GM20431 (cell line): ENCODE measurements around the gene PPFIBP2.

Source experiments
- in situ Hi-C: fragments of 300-500 bp; cut with MseI, MboI; formaldehyde crosslinking; loops from one replicate; pipeline ENCODE4 v1.15.0; 2020; ENCODE audit warnings: low sequenced_read_pairs; ENCODE audit not compliant: unreplicated experiment

The PPFIBP2 gene

DNA sequence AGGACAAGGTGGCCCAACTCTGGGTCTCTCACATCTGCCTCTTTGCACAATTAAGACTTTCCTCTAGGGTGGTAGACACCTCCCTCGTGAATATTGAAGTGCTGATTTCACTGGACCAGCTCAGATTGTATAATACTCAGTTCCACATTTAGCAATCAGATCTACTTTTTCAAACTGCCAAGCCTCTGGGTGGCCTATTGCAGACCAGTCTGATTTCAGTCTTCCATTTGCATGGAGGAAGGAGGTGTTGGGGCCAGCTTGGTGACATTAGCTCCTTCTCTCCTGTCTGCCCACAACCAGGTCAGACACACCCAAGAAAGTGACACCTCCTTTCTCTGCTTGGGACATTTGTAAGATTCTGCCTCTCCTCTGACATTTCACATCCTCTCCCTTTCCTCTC is 78.2 kb downstream of the PPFIBP2 start:
- in situ Hi-C loops, result no loop called here

DNA sequence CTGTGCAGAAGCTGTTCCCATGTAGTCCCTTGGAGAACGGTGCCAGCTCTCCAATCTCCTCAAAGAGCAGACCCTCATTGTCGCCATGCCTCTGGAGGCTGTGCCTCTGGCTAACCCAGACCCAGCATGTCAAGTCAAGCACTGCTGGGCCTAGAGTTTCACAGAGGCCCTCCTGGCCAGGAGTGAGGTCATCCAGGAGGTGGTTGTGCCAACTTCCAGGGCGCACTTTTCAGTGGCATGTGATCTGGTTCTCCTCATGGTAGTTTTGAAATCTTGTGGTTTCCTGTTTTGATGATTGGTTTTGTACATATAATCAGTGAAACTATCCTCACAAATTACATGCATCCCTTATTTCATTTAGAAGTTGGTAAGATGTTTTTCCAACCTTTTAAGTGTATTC is 78.9 kb downstream of the PPFIBP2 start:
- in situ Hi-C loops, result no loop called here

DNA sequence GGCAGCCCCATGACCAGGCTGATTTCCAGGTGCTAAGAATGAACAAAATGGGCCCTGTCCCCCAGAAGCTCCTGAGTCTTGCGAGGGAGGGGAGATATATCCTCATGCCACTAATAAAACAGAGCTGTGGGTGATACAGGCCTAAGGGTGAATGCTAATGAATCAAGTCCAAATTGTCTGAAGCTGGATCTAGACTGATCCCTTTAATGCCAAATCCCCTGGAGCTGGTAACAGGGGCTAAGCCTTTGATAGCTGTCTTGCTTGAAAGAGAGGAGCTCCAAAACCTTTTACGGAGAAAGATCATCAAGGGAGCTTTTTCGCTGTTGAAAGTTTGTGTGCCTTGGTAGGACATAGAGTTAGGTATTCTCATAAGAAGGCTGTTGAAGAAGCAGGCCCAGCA is 79.7 kb downstream of the PPFIBP2 start:
- in situ Hi-C loops, result no loop called here

DNA sequence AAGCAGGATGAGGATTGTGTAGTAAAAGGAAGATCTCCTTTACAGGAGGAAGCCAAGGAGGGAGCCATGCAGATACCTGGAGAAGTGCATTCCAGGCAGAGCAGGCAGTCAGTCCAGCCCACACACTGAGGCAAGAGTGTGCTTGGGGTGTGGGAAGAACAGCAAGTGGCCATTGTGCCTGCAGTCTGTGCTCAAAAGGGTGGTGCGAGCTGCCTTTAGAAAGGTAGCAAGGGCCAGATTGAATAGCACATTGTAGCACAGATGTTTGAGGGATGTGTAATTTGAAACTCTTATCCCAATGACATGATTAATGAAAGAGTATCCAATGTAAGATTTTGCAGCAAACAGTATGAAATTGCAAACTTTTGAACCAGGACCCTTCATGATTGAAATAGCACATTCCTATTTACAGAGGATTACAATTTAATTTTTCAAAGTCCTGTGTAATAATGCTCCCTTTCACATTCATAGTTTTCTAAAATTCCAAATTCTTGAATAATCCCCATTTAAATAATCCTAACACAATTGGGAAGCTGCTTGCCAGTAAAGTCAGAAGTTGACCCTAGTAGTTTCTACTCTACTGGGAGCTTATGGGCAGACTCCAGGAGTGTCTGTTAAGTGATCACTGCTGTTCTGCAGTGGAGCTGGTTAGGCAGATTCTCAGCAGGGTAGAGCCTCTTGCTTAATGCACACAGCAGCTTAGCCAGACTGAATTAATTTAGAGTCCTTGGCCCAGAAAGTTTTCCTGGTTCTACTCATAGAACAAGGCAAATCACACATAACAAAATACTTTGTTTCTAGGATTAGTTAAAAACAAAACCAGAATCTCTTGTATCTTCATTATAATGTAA is 81.4 kb downstream of the PPFIBP2 start:
- in situ Hi-C loops, result no loop called here

DNA sequence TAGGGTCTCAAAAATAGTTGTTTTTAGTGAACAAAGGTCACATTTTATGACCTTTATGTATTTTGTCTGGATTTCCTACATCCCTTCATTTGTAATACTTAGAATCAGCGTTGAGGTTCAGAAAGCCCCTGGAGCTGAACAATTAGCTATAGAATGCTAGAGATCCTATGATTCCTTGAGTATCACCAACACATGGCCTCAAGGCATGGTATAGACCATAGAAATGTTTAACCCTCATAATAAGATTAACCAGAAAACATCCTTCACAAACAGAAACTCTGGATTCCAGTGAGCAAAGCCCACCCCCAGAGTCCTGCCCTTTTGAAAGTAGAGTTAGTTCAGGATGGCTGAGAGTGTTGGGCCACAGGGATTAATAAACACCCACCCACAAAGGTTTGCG is 82.2 kb downstream of the PPFIBP2 start:
- in situ Hi-C loops, result no loop called here

DNA sequence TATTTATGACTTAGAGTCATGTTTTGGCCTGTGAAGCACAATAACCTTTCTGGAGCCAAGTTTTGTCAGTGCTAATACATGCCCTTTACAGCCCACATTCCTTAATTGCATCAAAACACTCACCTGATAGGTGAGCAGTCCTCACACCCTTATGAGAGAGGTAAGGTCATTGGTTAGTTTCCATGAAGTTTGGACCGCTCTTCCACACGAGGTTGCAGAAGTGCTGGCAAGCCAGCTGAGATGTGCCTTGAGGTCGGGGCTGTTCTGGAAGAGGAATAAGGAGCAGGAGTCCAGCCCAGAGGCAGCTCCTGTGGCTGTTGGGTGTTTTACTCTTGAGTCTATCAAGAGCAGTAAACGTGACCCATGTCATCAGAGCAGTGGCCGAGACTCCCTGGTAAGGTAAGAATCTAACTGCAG is 83.2 kb downstream of the PPFIBP2 start:
- in situ Hi-C loops, result no loop called here

DNA sequence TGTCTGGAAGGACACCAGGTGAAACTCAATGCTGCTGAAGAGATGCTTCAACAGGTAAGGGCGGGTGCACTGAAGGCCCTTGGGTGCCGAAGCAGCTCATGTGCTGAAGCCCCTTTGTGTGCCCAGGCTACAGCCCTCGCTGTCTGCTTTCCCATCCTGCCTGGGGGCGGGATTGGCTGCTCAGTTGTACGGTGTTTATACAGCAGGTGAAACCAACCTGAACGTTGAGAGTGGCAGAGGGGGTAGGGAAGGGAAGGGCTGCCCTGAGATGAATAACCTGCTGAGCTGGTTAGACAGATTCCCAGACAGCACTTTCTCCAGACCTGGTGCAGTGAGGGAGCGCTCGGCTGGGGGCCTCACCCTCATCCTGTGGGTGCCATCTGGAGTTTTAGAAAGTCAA is 83.8 kb downstream of the PPFIBP2 start:
- in situ Hi-C loops, result no loop called here

DNA sequence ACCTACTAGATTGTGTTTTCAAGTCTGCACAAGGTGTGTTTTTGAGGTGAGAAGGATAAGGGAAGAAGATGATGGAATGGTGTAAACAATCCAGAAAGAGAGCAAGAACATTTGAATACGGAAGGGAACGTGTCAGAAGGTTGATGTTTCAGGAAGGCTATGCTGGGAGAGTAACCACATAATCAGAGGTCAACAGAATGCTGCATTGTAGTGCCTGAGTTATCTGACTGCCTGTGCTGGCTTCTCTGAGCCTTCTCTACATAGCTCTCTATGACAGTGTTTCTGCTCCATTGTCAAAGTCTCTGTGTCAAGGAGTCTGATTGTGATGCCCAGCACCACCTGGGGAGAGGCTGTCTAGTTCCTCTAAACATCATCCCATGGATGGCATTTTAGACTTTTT is 85.4 kb downstream of the PPFIBP2 start:
- in situ Hi-C loops, result no loop called here

DNA sequence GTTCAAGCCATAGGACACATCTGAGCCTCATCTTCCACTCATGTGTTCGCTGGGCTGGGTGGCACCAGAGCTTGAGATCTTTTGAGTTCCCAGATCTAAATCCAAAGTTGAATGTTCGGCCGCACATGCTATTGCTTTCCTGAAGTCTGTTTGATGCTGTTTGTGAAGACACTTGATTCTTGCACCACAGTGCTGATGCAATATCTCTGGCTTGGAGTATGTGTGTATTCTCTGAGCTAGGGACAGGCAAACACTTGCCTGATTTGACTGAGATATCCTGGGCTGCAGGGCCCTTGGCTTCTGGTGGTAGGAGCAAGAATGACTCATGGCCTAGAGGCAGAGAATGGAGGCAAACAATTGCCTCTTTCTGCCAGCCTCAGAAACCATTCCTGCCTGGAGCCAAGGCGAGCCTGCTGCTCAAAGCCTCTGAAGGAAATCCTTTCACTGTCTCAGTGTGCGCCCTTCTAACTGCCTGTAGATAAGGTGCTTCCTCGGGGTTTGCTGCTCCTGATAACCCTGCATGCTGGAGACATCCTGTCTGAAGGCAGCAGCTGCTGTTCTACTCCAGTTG is 86.5 kb downstream of the PPFIBP2 start:
- in situ Hi-C loops, result no loop called here

DNA sequence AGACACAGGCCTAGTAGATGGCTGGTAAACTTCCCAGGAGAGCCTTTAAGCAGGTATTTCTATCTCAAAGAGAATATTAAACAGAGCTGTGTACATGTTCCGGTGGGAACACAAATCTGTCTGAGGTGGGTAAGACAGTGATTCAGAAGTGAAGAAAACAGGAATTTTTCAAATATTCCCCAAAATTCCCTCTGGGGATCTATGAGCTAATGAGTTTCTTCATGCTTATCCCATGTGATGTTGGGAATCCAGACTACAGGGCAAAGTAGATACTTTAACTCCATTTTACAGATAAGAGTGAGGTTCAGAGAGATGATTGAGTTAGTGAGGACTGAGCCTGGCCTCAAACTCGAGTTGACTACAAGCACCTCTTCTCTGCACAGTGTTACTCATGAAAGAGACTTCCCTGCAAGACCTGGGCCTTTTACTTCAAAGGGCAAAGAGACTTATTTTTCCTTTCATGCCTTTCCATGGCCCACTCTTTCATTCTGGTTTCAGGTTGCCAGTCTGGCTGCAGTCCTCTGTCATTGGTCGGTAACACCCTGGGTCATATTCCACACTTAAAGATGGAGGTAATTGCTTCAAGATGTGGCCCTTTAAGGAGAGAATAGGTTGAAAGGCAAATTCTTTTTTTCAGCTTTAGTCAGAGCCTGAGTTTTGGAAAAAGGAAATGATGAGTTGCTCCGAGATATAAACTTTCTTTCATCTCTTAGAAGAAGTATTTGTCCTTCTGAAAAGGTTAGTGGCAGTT is 89.4 kb downstream of the PPFIBP2 start:
- in situ Hi-C loops, result no loop called here

DNA sequence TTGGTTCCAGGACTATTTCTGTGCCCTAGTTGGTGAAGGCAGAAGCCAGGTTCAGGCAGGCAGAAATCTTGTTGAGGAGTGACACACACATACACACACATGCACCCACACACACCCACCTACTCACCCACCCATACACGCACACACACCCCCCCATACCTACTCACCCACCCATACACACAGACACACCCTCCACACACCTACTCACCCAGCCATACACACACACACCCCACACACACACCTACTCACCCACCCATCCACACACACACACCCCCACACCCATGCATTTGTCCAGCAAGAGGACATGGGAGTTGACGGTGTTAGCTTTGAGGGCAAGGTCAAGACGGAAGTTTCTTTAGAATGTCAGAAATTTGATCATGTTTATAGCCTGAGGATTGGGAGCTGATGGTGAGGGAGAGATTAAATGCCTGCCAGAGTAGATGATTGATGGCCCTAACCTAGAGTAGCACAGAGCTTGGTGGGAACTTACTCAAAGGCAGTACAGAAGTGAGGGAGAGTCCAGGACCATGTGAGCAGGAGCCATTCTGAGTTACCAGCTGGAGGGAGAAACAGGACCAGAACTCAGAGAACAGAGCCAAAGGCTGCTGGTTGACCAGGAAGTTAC is 90.6 kb downstream of the PPFIBP2 start:
- in situ Hi-C loops, result no loop called here

DNA sequence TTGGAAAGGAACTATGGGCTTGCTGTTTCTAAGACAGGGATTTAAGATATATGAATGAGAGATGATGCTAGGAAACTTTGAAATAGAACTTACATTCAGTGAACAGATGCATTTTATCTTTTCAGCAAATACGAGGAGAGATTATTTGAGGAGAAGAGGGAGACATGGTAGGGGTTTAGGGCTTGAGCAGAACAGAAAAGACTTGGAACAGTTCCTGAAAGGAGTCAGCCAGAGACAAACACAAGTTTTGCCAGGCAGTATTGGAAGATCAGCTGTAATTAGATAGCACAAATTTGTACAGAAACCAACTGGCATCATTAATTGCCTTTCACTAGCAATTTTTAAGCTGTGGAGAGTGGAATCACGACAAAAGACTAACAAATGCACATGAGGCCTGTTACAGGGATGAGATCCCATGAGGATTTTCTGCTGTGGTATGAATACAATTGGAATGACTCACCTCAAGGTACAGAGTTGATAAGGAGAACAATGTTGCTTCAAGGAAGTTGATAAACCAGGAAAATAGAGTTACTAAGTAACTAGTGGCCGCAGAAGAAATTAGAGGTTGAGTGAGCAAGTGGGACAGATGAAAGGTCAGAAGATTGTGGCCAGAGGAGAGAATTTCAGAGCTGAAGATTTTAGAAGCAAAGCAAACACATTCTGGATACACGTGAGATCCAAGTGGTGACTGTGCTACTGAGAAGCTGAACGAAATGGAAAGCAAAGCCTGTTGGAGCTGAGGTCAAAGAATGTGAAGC is 91.6 kb downstream of the PPFIBP2 start:
- in situ Hi-C loops, result no loop called here

DNA sequence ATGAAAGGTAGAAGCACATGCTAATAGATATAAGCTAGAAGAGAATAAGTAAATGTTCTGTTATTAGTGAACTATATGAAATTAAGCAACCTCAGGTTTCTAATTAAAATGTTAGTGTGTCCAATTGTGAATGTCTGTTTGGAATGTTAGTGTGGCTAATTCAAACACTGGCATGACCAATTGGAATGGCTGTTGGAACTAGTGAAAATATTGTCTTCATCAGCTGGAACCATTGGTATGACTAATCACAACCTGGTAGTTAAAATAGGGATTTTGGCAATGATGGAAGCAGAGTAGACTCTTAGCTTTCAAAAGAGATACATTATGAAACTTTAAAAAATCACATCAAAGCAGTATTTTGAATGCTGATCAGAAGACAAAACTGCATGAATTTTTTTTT is 92.7 kb downstream of the PPFIBP2 start:
- in situ Hi-C loops, result no loop called here

DNA sequence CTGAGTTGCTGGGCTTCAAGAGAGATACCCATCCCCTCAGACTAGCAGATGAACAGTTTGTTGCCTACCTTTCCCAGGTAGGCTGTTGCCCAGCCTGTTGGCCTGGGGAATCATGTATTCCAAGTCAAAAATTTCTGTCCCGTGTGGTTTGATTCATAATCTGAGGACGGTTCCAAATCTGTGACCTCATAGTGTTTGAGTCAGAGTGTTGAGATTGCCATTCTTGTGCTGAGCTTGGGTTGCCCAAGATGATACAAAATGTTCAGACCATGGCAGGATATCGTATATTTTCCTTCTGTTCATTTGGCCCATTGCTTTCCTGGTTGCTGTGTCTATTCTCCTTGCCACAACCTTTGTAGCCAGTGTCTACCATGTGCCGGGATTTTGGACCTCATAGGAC is 95.2 kb downstream of the PPFIBP2 start:
- in situ Hi-C loops, result no loop called here

DNA sequence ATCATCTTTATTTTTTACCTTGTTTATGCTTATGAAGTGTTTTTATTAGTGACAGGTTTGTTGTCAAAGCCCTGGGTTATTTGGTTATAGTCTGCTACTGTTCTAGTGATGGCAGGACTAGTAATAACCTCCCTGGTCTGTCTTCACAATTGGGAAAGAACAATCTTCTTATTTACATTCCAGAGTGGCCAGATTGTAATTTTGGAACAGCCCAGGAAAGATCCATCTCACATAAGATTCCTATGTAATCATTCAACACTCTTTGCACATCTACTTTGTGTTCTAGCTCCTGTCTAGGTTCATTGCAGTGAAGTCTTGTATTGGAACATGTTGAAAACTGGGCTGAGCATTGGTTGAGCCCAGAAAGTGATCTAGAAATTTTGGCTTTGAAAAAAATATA is 95.7 kb downstream of the PPFIBP2 start:
- in situ Hi-C loops, result no loop called here

DNA sequence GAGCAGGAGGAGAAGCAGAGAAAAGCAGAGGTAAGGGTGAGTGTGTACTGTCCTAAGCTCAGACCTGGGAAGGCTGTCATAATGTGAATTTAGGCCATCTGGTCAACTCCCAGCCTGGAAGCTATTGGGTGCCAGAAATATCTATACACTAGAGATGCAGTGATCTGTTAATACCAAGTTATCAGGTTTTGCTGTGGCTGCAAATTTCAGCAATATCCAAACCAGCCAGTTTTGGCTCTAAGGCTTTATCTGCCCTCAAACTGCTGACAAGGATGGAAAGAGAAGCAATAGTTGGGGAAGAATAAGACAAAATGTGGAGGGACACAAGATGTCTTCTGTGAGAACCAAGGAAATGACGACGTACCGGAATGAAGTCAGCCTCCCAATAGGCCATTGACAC is 96.6 kb downstream of the PPFIBP2 start:
- in situ Hi-C loops, result no loop called here

DNA sequence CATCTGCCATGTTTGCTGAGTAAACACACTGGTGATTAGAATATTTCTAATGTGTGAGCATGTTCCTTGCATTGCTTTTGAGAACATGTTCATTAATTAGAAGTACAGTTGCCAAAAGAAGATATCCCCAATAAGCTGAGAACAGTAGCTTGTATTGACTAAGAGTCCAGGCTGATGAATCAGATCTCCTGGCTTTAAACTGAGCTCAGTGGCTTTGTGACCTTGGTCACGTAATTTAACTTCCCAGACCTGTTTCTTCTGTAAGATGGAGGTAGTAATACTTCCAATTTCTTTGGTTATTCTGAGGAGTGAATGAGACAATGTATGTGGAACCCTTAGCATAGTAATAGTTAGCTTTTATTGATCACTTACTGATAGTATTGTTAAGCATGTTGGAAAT is 97.6 kb downstream of the PPFIBP2 start:
- in situ Hi-C loops, result no loop called here

DNA sequence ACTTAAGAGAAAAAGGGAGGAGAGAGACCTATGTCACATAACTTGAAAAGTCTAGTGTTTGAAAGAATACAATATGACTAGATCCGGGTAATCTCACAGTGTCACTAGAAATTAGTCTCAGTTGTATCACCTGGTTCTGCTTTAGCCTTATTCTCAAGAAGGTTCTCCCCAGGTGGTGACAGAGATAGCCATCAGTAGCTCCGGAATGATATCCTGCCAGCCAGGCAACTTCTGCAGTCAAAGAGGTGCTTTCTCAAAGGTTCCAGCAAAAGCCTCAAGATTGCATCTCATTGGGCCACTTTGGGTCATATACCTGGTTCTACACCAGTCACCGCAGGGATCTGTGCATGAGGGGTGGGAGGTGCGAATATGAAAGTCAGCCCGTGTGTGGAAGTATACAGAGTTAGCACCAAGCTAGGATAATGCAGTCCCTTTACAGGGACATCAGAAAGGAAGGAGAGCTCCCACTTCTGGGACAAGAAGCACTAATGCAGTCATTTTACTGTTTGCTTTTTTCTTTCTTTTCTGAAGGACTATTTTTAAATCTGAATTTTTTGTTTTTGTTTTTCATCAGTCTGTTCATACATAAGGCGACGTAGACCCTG is 98.4 kb downstream of the PPFIBP2 start:
- in situ Hi-C loops, result no loop called here

DNA sequence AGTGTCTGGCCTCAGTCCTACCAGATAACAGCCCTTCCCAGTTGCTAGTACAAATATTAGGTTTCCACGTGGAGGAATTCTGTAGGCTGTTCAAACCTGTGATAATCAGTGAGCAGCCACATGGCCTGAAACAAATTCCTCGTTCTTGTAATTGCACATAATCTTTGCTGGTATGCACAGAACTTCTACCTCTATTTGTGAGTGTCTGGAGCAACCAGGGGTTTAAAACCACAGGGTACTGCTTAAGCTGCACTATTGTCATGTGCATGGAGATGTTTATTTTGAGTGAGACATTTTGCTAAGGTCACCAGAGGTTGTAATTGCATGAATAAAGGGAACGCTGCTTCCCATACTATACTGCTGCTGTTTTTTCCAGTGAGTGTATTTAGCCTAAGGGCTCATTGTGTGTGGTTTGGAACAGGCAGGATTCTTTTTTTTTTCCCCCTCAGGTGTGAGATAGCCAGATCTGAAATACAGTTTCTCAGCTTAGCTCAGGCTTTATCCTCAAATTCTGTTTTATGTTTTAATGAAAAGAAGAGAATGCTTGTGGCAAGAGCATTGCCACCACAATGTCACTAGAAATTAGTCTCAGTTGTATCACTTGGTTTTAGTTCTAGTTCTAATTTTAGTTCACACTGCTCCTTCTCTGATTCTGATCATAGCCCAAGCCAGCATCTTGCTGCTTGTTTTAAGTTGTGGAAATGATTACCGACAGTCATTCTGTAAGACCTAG is 99.0 kb downstream of the PPFIBP2 start:
- in situ Hi-C loops, result no loop called here
